ENCODE results near the gene VCP.

The VCP gene

GRCh38 chr9:35056571-35057270 lies 15.7 kb downstream of the VCP start:
- no peaks in the 10 kb centered on the region for H3K27me3 ChIP-seq (ENCODE audit: insufficient read depth, low read length, poor library complexity, severe bottlenecking)
- no peaks in the 10 kb centered on the region for H3K9me2 ChIP-seq (replicated peaks; ENCODE audit: low read depth, low read length)
- no peaks in the 10 kb centered on the region for H3K9me3 ChIP-seq (ENCODE audit: insufficient read depth, low read depth, low read length)
- no peaks in the 10 kb centered on the region for H3K79me2 ChIP-seq (ENCODE audit: insufficient read depth, low read length)
- no peaks in the 10 kb centered on the region for H3K4me1 ChIP-seq (ENCODE audit: insufficient read depth, low read length, poor library complexity, severe bottlenecking)
- H3F3A ChIP-seq (ENCODE audit: low read depth): no peaks in the 10 kb centered on the region
- no peak overlapping the region for H3K4me2 ChIP-seq (ENCODE audit: low read depth, low read length, poor library complexity, severe bottlenecking)
- TF ChIP-seq CTCF (conservative IDR thresholded peaks at IDR 0.05; ENCODE audit: low read length) (no peak), EZH2phosphoT487 (IDR thresholded peaks at IDR 0.05; ENCODE audit: borderline replicate concordance) (no peak)
- H2AFZ ChIP-seq (ENCODE audit: low read length): no peak overlapping the region
- no peak overlapping the region for H3K4me3 ChIP-seq (ENCODE audit: low read length, poor library complexity, severe bottlenecking)
- no peaks in the 10 kb centered on the region for H4K20me1 ChIP-seq (ENCODE audit: insufficient read depth, low read length, poor library complexity, severe bottlenecking)
- peaks cover 65% of the 10 kb centered on the region for H3K36me3 ChIP-seq (ENCODE audit: insufficient read depth, low read length)
- H3K9ac ChIP-seq (ENCODE audit: low read depth, low read length, poor library complexity, severe bottlenecking): no peak overlapping the region

- Histone ChIP-seq H3K4me1 (ENCODE audit: insufficient read depth, low read length, poor library complexity, severe bottlenecking) (peaks cover 4% of the 10 kb centered on the region), H3K9me2 (replicated peaks; ENCODE audit: low read depth, low read length) (no peaks in the 10 kb centered on the region), H3K27me3 (ENCODE audit: insufficient read depth, low read length, poor library complexity, severe bottlenecking) (no peaks in the 10 kb centered on the region), H4K20me1 (ENCODE audit: insufficient read depth, low read length, poor library complexity, severe bottlenecking) (no peaks in the 10 kb centered on the region), H3K36me3 (ENCODE audit: insufficient read depth, low read length) (peaks cover 48% of the 10 kb centered on the region), H3F3A (ENCODE audit: low read depth) (no peaks in the 10 kb centered on the region), H3K4me3 (ENCODE audit: low read length, poor library complexity, severe bottlenecking) (no peak overlapping the region), H2AFZ (ENCODE audit: low read length) (no peak overlapping the region), H3K9me3 (ENCODE audit: insufficient read depth, low read depth, low read length) (no peaks in the 10 kb centered on the region), H3K9ac (ENCODE audit: low read depth, low read length, poor library complexity, severe bottlenecking) (no peak overlapping the region), H3K79me2 (ENCODE audit: insufficient read depth, low read length) (no peaks in the 10 kb centered on the region), H3K4me2 (ENCODE audit: low read depth, low read length, poor library complexity, severe bottlenecking) (no peak overlapping the region)
- TF ChIP-seq EZH2phosphoT487 (IDR thresholded peaks at IDR 0.05; ENCODE audit: borderline replicate concordance) (no peak), CTCF (conservative IDR thresholded peaks at IDR 0.05; ENCODE audit: low read length) (no peak)
Observed at GRCh38 chr9:35054871-35055644, 17.4 kb downstream of the VCP start.

GRCh38 chr9:35054185-35054835 lies 18.1 kb downstream of the VCP start:
- H3K9me3 ChIP-seq (ENCODE audit: insufficient read depth, low read depth, low read length): no peaks in the 10 kb centered on the region
- H4K20me1 ChIP-seq (ENCODE audit: insufficient read depth, low read length, poor library complexity, severe bottlenecking): no peaks in the 10 kb centered on the region
- no peaks in the 10 kb centered on the region for H3K27me3 ChIP-seq (ENCODE audit: insufficient read depth, low read length, poor library complexity, severe bottlenecking)
- TF ChIP-seq EZH2phosphoT487 (IDR thresholded peaks at IDR 0.05; ENCODE audit: borderline replicate concordance) (no peak), CTCF (conservative IDR thresholded peaks at IDR 0.05; ENCODE audit: low read length) (no peak)
- peaks cover 41% of the 10 kb centered on the region; the same call in 1 of the 2 replicates for H3K36me3 ChIP-seq (ENCODE audit: insufficient read depth, low read length)
- no peak overlapping the region for H2AFZ ChIP-seq (ENCODE audit: low read length)
- H3F3A ChIP-seq (ENCODE audit: low read depth): no peaks in the 10 kb centered on the region
- H3K79me2 ChIP-seq (ENCODE audit: insufficient read depth, low read length): no peaks in the 10 kb centered on the region
- H3K4me2 ChIP-seq (ENCODE audit: low read depth, low read length, poor library complexity, severe bottlenecking): no peak overlapping the region
- no peak overlapping the region for H3K4me3 ChIP-seq (ENCODE audit: low read length, poor library complexity, severe bottlenecking)
- H3K9me2 ChIP-seq (replicated peaks; ENCODE audit: low read depth, low read length): no peaks in the 10 kb centered on the region
- no peak overlapping the region for H3K9ac ChIP-seq (ENCODE audit: low read depth, low read length, poor library complexity, severe bottlenecking)
- peaks cover 4% of the 10 kb centered on the region for H3K4me1 ChIP-seq (ENCODE audit: insufficient read depth, low read length, poor library complexity, severe bottlenecking)

Measured in Loucy (cell line).